RPMI7951 (cell line): ENCODE results near the gene XPC. TPM values are rescaled to one million over a fixed set of nuclear protein-coding genes. Genes with fewer than 3 reads are reported as not detected.
"Not testable (repeated sequence)": the region's sequence is repeated elsewhere in the genome, so short reads cannot be mapped to it uniquely, and the experiment has no call there.

Source experiments
- DNase-seq: peaks from one replicate; pipeline ENCODE4 v3.0.0-alpha.2; 2012; ENCODE audit warnings: low read depth
- total RNA-seq: library from RNA; depleted of rRNA; stranded (reverse); fragments of >200 nt; shearing (Covaris generic); gene quantifications from 2 replicates; pipeline ENCODE4 v1.2.3, GENCODE V29; 2014

XPC gene
- total RNA-seq, 1 experiment from 2014 or later, result 19.6 TPM

- DNase-seq, result no peak
These were observed 45.1 kb downstream of the XPC start for GRCh38 chr3:14133188-14133800.

- DNase-seq, result no peak
These were observed 45.7 kb downstream of the XPC start for GRCh38 chr3:14132689-14133088.

- DNase-seq, result no peak
These were observed 46.3 kb downstream of the XPC start for GRCh38 chr3:14132120-14132519.

GRCh38 chr3:14131134-14131533 lies 47.3 kb downstream of the XPC start:
- DNase-seq, result no peak

- DNase-seq, result no peak
These were observed 47.7 kb downstream of the XPC start for GRCh38 chr3:14130707-14131106.

GRCh38 chr3:14130230-14130629 lies 48.2 kb downstream of the XPC start:
- DNase-seq, result no peak

GRCh38 chr3:14129296-14129695 lies 49.1 kb downstream of the XPC start:
- no peak for DNase-seq

- DNase-seq, result no peak
These were observed 49.7 kb downstream of the XPC start for GRCh38 chr3:14128724-14129123.

- DNase-seq, result no peak
These were observed 50.8 kb downstream of the XPC start for GRCh38 chr3:14127516-14128161.

GRCh38 chr3:14126887-14127505 lies 51.4 kb downstream of the XPC start:
- no peak for DNase-seq

GRCh38 chr3:14126017-14126886 lies 52.1 kb downstream of the XPC start:
- no peak for DNase-seq

- peak; percentile 95 for DNase-seq
These were observed 53.0 kb downstream of the XPC start for GRCh38 chr3:14125193-14126016.

GRCh38 chr3:14124615-14125192 lies 53.7 kb downstream of the XPC start, which contains the start of the genes CHCHD4 and TMEM43:
TSS of gene CHCHD4 (minus strand) at chr3:14124870. CDS start at chr3:14124676, 194 bp downstream.
TSS of gene TMEM43 (plus strand) at chr3:14125052. CDS start at chr3:14125194, 142 bp downstream.
- peak; percentile 99 for DNase-seq

- peak; percentile 60 for DNase-seq
These were observed 54.2 kb downstream of the XPC start for GRCh38 chr3:14124223-14124614.

- DNase-seq, result no peak
These were observed 54.8 kb downstream of the XPC start for GRCh38 chr3:14123308-14124222.

- DNase-seq, result no peak
These were observed 56.1 kb downstream of the XPC start for GRCh38 chr3:14122301-14122700.

GRCh38 chr3:14121859-14122258 lies 56.5 kb downstream of the XPC start:
- no peak for DNase-seq

GRCh38 chr3:14120921-14121448 lies 57.4 kb downstream of the XPC start:
- DNase-seq, result not testable (repeated sequence)

GRCh38 chr3:14120111-14120920 lies 58.1 kb downstream of the XPC start:
- DNase-seq, result no peak
